ENCODE results near the gene SLC6A12. TPM values are rescaled to one million over a fixed set of nuclear protein-coding genes. Genes with fewer than 3 reads are reported as not detected.

The SLC6A12 gene
- total RNA-seq, 6 experiments from 2014 or later = not detected

DNA sequence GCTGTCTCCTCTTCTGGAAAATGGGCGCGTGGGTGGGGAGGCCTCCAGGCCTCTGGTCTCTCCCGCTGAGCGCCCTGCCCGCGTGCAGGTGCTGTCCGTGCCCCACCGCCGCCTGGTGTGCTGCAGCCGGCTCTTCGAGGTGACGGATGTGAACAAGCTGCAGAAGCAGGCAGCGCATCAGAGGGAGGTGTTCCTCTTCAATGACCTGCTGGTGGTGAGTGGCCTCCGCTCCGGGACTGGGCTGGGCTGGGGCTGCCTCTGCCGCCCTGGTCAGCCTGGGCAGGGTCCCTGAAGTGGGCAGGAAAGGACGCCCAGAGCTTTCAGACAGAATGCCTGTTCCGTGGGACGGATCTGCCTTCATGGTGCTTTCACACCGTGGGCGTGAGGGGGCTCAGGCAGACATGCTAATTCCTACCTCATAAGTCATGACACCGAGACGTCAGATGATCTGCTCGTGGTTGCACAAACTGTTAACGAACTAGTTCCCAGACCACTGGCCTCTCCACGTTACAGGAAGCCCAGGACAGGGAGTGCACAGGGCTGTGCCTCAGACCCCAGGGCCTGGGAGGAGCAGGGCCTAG is 50.5 kb downstream of the SLC6A12 start:
- H3K36me3 Mint-ChIP-seq (ENCODE audit: low read depth) = no peaks in the 10 kb centered on the region
- no peak for TF ChIP-seq CTCF (IDR thresholded peaks at IDR 0.05)
- no peak for DNase-seq
- peaks cover 8% of the 10 kb centered on the region; the same call in 1 of the 2 replicates for H3K4me1 Mint-ChIP-seq (ENCODE audit: low read depth)
- H3K4me3 Mint-ChIP-seq = no peak overlapping the region
- no peaks in the 10 kb centered on the region for H3K9me3 Mint-ChIP-seq
- no peak overlapping the region for H3K27ac Mint-ChIP-seq
- peaks cover 21% of the 10 kb centered on the region for H3K27me3 Mint-ChIP-seq (ENCODE audit: insufficient read depth)

DNA sequence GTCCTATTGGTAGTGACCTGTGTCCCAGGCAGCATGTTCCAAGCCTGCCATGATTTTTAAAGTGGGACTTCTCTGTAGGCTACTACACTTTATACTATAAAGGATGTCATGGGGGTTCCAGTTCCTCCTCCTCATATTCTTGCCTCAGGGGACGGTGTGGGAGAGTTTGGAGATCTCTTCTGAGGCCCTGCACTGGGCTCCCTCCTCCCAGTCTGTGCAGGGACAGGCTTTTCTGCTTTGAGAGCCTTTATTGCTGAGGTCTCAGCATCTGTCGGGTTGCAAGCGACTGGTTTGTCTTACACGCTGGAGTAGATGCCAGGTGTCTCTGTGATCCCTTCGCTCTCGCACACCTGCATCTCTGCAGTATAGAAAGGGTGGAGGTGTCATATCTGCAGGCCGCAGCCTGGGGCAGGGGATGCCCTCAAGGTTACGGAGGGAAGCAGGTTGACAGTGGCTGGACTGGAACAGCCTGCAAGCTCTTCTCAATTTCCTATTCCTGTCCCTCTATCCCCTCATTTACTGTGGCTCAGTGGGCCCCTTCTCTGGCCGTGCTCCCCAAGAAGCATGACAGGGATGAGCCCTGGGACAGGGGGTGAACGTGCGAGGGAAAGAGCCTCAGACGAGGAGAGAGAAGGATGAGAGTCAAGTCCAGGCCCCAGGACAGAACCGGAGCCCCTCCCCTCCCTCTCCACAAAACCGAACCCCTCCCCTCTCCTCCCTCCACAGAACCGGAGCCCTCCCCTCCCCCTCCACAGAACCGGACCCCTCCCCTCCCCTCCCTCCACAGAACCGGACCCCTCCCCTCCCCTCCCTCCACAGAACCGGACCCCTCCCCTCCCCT is 51.3 kb downstream of the SLC6A12 start:
- DNase-seq = no peak
- TF ChIP-seq CTCF (IDR thresholded peaks at IDR 0.05) = no peak
- no peaks in the 10 kb centered on the region for H3K36me3 Mint-ChIP-seq (ENCODE audit: low read depth)
- H3K4me1 Mint-ChIP-seq (ENCODE audit: low read depth) = 0 out of 2 replicates have a peak, but pooled peaks cover 7% of the 10 kb centered on the region
- H3K9me3 Mint-ChIP-seq = no peaks in the 10 kb centered on the region
- H3K27me3 Mint-ChIP-seq (ENCODE audit: insufficient read depth) = peaks cover 19% of the 10 kb centered on the region
- no peak overlapping the region for H3K27ac Mint-ChIP-seq
- H3K4me3 Mint-ChIP-seq = no peak overlapping the region

- Mint-ChIP-seq H3K4me1 (ENCODE audit: low read depth) (0 out of 2 replicates have a peak, but pooled peaks cover 7% of the 10 kb centered on the region), H3K36me3 (ENCODE audit: low read depth) (no peaks in the 10 kb centered on the region), H3K4me3 (no peak overlapping the region), H3K9me3 (no peaks in the 10 kb centered on the region), H3K27ac (no peak overlapping the region), H3K27me3 (ENCODE audit: insufficient read depth) (peaks cover 21% of the 10 kb centered on the region)
- no peak for TF ChIP-seq CTCF (IDR thresholded peaks at IDR 0.05)
- DNase-seq = no peak
Measured at GRCh38 chr12:161823-162222, 52.1 kb downstream of the SLC6A12 start.

- no peaks in the 10 kb centered on the region for H3K9me3 Mint-ChIP-seq
- no peak overlapping the region for H3K4me3 Mint-ChIP-seq
- H3K36me3 Mint-ChIP-seq (ENCODE audit: low read depth) = no peaks in the 10 kb centered on the region
- peaks cover 20% of the 10 kb centered on the region for H3K27me3 Mint-ChIP-seq (ENCODE audit: insufficient read depth)
- no peak for TF ChIP-seq CTCF (IDR thresholded peaks at IDR 0.05)
- no peak overlapping the region for H3K27ac Mint-ChIP-seq
- no peak for DNase-seq
- 0 out of 2 replicates have a peak, but pooled peaks cover 7% of the 10 kb centered on the region for H3K4me1 Mint-ChIP-seq (ENCODE audit: low read depth)
Measured at GRCh38 chr12:160858-161257, 53.1 kb downstream of the SLC6A12 start.

- Mint-ChIP-seq H3K4me3 (no peak overlapping the region), H3K36me3 (ENCODE audit: low read depth) (no peaks in the 10 kb centered on the region), H3K9me3 (no peaks in the 10 kb centered on the region), H3K27me3 (ENCODE audit: insufficient read depth) (peaks cover 27% of the 10 kb centered on the region), H3K27ac (no peak overlapping the region), H3K4me1 (ENCODE audit: low read depth) (0 out of 2 replicates have a peak, but pooled peaks cover 2% of the 10 kb centered on the region)
- no peak for TF ChIP-seq CTCF (IDR thresholded peaks at IDR 0.05)
- no peak for DNase-seq
Measured at GRCh38 chr12:159156-159782, 54.7 kb downstream of the SLC6A12 start.

All from HFFc6 (cell line).